Activated gamma-delta T cell (primary cell): ENCODE data around the gene ARHGAP33.
"Not testable (repeated sequence)": the region's sequence is repeated elsewhere in the genome, so short reads cannot be mapped to it uniquely, and the experiment has no call there.

Experiments
- DNase-seq: peaks from one replicate; lab custom pipeline; 2025; lab: John Stamatoyannopoulos, UW

Gene ARHGAP33

DNA sequence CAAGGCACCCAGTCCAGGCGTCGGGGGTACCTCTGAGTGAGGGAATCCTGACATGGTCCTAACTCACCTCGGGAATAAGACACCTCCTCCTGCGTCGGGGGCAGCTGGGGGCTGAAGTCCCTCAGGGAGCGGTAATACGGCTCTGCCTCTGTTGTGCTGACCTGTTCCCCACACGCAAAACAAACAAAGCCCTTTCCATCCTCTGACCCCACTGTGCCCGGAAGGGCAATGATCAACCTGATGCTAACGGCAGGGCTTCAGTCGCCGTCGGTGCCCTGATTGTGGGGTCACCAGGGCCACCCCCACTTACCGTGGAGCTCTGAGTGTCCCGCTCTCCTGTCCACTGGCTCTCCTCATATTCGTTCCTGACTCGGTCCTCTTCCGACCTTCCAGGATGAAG is 55.6 kb downstream of the ARHGAP33 start:
- no peak for DNase-seq

DNA sequence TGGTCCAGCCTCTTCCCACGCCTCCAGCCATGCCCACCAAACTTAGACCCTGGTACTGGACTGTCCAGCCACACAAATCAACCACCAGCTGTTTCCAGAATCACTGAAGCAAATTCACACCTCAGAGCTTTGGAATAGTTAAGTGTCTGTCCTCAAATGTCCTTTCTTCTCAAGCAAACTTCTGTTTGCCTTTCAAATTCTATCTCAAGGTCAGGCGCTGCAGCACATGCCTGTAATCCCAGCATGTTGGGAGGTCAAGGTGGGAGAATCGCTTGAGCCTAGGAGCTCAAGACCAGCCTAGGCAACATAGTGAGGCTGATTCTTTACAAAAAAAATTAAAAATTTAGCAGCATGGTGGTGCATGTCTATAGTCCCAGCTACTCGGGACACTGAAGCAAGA is 56.7 kb downstream of the ARHGAP33 start:
- no peak for DNase-seq

DNA sequence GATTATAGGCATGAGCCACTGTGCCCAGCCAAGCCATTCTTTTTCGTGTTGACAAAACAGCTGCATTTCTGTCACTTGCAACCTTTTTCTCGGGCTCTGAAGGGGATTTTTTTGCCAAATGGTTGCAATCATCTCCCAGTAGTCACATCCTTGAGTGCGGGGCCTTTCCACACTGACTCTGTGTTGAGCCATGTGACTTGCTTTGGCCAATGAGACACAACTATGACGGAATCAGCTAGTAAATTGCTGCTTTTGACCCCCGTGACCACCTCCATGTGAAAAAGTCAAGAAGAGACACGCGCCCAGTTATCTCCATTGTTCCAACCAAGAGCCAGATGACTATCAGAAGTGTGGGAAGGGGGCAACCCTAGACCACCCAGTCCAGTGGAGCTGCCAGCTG is 58.6 kb downstream of the ARHGAP33 start:
- DNase-seq, result no peak

DNA sequence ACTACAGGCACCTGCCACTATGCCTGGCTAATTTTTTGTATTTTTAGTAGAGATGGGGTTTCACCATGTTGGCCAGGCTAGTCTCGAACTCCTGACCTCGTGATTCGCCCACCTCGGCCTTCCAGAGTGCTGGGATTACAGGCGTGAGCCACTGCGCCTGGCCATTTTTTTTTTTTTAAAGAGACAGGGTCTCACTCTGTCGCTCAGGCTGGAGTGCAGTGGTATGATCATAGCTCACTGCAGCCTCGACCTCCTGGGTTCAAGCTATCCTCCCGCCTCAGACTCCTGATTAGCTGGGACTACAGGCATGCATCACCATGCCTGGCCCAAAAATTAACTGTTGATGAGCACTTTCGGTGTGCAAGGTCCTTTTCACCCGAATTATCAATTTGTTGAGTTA is 60.7 kb downstream of the ARHGAP33 start:
- not testable (repeated sequence) for DNase-seq
